RWPE1 (cell line): ENCODE data around the gene PHLPP2.

Experiments
- CTCF ChIA-PET: fragments of 350-600 bp; sonication (Branson Sonifier 250); formaldehyde crosslinking; extraction: SDS; loops from one replicate; lab custom pipeline; 2021; lab: Yijun Ruan, JAX
- POLR2A ChIA-PET: fragments of 400-600 bp; formaldehyde crosslinking; extraction: SDS; loops from one replicate; lab custom pipeline; 2020; ENCODE audit warnings: antibody characterized with exemption; ENCODE audit not compliant: low non-redundant PET; lab: Yijun Ruan, JAX
- DNase-seq: peaks from one replicate; pipeline ENCODE4 v3.0.0; 2012; ENCODE audit warnings: low spot score
- H3K27ac ChIP-seq: fragments of 450-650 bp; 2 replicates; pipeline ENCODE4 v1.5.1; 2017
- TF ChIP-seq, protein P1 (sequence below): fragments of 450-650 bp; conservative IDR thresholded peaks from 2 replicates; pipeline ENCODE4 v1.5.1; 2017; ENCODE audit warnings: low read depth, mild to moderate bottlenecking

Gene PHLPP2

GRCh38 chr16:71758293-71758760 is 33.8 kb upstream of the PHLPP2 start:
- DNase-seq = no peak
- H3K27ac ChIP-seq = no peak overlapping the region
- CTCF ChIA-PET = no interaction called here
- TF ChIP-seq, protein P1, sequence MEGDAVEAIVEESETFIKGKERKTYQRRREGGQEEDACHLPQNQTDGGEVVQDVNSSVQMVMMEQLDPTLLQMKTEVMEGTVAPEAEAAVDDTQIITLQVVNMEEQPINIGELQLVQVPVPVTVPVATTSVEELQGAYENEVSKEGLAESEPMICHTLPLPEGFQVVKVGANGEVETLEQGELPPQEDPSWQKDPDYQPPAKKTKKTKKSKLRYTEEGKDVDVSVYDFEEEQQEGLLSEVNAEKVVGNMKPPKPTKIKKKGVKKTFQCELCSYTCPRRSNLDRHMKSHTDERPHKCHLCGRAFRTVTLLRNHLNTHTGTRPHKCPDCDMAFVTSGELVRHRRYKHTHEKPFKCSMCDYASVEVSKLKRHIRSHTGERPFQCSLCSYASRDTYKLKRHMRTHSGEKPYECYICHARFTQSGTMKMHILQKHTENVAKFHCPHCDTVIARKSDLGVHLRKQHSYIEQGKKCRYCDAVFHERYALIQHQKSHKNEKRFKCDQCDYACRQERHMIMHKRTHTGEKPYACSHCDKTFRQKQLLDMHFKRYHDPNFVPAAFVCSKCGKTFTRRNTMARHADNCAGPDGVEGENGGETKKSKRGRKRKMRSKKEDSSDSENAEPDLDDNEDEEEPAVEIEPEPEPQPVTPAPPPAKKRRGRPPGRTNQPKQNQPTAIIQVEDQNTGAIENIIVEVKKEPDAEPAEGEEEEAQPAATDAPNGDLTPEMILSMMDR = no peak
- POLR2A ChIA-PET = no interaction called here

DNA sequence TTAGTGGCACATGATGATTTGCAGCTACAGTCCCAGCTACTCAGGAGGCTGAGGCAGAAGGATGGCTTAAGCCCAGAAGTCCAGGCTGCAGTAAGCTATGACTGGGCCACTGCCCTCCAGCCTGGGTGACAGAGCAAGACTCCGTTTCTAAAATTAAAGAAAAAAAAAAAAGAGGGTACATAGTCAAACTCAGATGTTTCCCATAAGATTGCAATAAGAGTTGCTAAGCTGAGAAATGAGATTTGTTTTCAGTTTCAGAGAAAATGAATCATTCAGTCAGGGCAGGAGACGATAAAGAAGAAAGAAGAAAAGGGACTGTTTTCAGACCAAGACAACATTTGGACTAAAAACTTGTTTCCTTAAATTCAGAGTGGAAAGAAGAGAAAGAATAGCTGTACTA is 30.2 kb upstream of the PHLPP2 start:
- TF ChIP-seq, protein P1 = no peak
- no peak overlapping the region for H3K27ac ChIP-seq
- ChIA-PET CTCF (interaction anchor here (0.6 to 1.0 kb wide), 2 partner anchors 207 to 944 kb away, joined by 3 read pairs; no protein-coding TSS in a partner anchor), POLR2A (no interaction called here)
- no peak for DNase-seq

GRCh38 chr16:71754108-71754507 is 29.6 kb upstream of the PHLPP2 start:
- POLR2A ChIA-PET = no interaction called here
- CTCF ChIA-PET = interaction anchor here (0.6 to 1.0 kb wide), 3 partner anchors 9 to 207 kb away, joined by 3 to 4 read pairs (median 3); no protein-coding TSS in a partner anchor
- H3K27ac ChIP-seq = no peak overlapping the region
- TF ChIP-seq, protein P1 = no peak
- DNase-seq = no peak

- TF ChIP-seq, protein P1 = no peak
- DNase-seq = no peak
- H3K27ac ChIP-seq = no peak overlapping the region
- CTCF ChIA-PET = no interaction called here
- POLR2A ChIA-PET = no interaction called here
These were observed 23.7 kb upstream of the PHLPP2 start for GRCh38 chr16:71748226-71748625.

- peak; percentile 34 for DNase-seq
- no peak overlapping the region for H3K27ac ChIP-seq
- POLR2A ChIA-PET = no interaction called here
- CTCF ChIA-PET = interaction anchor here (0.7 kb wide), 1 partner anchor 1561 kb away, joined by 3 read pairs; no protein-coding TSS in a partner anchor
- TF ChIP-seq, protein P1 = peak; percentile 67
These were observed 22.0 kb upstream of the PHLPP2 start for GRCh38 chr16:71746442-71747046.

- CTCF ChIA-PET = interaction anchor here (0.7 kb wide), 1 partner anchor 11 kb away, joined by 7 read pairs; no protein-coding TSS in a partner anchor
- TF ChIP-seq, protein P1 = no peak
- H3K27ac ChIP-seq = no peak overlapping the region
- POLR2A ChIA-PET = no interaction called here
- no peak for DNase-seq
These were observed 14.4 kb upstream of the PHLPP2 start for GRCh38 chr16:71738855-71739254.
